GM21576 (cell line): Measurements from ENCODE around the gene PYGL.
"Not testable (repeated sequence)": the region's sequence is repeated elsewhere in the genome, so short reads cannot be mapped to it uniquely, and the experiment has no call there.

Experiments used
- ATAC-seq: cut with Tn5 transposase; IDR thresholded peaks from one replicate; pipeline ENCODE4 v1.9.1; 2021; ENCODE audit warnings: mild to moderate bottlenecking, moderate library complexity; ENCODE audit not compliant: unreplicated experiment

The PYGL gene

DNA sequence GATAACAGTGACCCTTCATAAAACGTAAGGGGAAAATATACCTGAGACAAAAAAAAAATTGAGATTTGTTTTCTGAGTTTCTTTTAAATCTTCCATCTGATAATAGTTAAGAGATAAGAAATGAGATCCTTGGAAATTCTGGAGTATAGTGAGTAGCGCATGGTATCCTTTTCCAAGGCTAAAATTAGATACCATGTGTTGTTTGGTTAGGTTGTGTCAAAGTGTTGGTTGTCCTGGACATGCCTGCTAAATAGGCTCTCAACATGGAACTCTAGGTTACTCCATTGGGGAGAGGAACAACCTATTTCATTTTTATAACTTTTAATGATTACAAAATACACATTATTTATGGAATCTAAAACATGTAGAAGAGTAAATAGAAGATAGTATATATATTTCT, 14.8 kb downstream of the PYGL start:
- ATAC-seq, result no peak

- ATAC-seq, result peak; percentile 49
Observed at GRCh38 chr14:50928002-50928635, 16.2 kb downstream of the PYGL start.

DNA sequence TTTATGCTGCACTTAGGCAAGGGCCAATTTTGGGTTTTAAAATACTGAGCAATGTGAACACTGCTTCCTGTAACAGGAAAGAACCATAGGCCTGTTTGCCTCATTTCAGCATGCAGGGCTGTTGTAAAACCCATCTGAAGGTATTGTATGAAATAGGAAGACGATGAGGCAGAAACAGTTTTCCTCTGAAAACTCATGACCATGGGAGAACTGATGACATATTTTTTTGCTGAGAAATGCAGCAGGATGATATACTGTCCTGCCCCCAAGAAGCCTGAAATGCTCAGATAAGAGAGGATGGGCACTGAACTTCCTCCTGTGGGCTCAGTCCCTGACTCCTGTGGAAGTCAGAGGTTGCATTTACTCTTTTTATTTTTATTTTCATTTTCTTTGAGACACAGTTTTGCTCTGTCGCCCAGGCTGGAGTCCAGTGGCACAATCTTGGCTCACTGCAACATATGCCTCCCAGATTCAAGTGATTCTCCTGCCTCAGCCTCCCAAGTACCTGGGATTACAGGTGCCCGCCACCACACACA, 17.4 kb downstream of the PYGL start:
- no peak for ATAC-seq

DNA sequence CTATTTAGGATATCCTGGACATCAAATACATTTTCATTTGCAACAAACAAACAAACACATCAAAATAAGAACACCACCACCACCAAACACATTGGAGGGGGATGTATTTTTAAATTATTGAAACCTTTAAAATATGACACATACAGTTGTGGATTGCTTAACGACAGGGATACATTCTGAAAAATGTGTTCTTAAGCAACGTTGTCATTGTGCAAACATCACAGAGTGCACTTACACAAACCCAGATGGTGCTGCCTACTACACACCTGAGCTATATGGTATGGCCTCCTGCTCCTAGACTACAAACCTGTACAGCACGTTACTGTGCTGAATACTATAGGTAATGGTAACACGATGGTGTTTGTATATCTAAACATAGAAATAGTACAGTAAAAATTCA, 19.4 kb downstream of the PYGL start:
- ATAC-seq, result no peak

DNA sequence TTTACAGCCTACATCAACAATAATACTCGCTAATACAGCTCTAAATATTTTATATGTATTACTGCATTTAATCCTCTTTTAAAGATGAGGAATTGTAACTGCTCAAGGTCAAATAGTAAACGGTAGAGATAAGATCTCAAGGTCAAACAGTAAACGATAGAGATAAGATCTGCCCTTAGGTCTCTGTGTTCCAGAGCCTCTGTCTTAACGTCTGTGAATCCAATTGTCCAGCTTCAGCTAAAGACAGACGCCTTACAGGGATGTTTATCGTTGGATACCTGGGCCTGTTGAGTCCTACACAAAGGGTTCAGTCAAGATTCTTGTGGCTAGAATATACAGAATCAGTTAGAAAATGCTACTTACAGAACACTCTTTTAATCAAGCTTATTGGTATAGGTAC, 20.0 kb downstream of the PYGL start:
- ATAC-seq, result no peak

DNA sequence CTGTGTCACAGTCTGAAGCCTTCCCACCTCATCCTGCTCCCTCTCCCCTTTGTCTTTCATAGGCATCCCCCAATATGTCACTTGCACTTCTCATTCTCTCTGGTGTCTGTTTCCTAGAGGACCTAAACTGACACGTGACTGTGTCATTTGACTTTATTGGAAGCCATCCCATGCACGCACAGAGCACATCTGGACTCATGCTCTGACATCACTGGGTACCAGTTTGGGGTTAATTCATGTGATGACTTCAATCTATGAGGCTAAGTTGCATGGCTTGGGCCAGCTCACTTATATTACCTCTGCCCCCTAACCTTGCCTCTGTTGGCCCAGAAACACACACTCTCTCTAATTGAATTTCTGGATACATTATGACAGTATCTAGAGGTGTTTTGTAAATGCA, 21.5 kb downstream of the PYGL start:
- ATAC-seq, result no peak

DNA sequence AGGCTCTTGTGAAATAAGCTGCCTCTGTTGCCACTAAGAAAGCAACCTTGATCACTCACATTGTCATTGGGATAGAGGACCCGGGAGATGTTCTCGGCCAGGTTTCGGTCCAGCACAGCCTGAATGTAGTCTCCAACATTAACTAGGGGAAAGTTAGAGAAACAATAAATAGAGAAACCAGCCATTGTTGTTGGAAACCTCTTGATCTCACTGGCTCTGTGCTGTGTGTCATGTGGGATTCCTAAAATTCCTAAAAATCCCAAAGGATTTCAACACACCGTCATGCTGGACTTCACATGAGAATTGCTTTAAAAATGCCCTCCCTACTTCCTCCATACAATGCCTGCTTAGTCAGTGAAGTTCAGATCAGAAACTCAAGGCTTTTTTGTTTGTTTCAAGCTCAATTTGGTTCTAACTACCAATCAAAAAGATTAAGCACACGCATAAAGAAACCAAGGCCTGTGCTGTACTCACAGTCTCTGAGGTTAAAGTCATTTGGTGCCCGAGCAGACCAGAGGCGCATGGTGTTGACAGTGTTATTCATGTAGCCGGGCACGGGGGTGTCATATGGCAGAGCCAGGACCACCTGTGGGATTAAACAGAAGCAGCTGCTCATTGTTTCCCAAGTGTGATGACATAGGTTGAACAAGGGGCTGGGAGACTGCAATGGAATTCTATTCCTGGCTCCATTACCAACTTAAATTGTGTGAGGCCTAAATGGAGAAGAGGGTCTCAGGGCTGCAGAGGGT, 23.6 kb downstream of the PYGL start:
- ATAC-seq, result no peak

GRCh38 chr14:50919524-50919923, 24.8 kb downstream of the PYGL start:
- ATAC-seq, result not testable (repeated sequence)

GRCh38 chr14:50917449-50917848, 26.8 kb downstream of the PYGL start:
- ATAC-seq, result no peak

DNA sequence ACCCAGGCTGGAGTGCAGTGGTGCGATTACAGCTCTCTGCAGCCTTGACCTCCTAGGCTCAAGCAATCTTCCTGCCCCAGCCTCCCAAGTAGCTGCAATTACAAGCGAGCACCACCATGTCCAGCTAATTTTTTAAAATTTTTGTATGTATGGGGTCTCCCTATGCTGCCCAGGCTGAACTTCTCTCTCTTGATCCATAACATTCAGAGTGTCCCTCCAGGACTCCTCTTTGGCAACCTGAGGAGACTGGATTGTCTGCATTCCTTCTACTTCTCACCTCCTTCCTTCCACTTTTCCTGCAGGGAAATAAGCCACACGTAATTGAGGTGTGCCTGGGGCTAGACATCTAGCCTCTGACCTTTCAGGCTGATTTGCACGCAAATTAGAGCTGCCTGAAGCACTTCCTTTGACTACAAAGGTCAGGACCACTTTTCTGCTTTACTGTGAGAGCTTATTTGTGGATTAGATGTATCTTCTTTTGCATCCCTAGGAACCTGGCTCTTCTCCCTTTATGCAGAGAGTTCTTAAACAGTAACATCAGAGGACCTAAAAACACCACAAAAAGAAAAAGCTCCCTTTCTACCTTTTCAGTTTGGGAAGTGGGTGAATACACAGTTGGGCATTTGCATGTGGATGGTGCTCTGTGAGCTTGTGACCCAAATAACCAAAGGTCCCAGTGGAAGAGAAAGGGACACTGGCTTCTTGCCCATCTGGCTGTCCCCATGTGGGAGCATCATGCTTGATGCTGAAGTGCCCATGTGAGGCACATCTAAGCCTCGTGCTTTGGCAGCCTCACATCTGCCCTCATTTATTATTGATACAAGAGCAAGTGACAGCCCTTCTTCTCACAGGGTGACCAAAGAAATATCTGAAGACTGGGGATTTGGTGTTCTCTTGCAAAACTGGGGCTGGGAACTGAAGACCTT, 33.5 kb downstream of the PYGL start:
- no peak for ATAC-seq

- no peak for ATAC-seq
Observed at GRCh38 chr14:50906326-50907065, 37.8 kb downstream of the PYGL start.

GRCh38 chr14:50904719-50905118, 39.6 kb downstream of the PYGL start:
- no peak for ATAC-seq

- ATAC-seq, result no peak
Observed at GRCh38 chr14:50901361-50901760, 42.9 kb downstream of the PYGL start.

DNA sequence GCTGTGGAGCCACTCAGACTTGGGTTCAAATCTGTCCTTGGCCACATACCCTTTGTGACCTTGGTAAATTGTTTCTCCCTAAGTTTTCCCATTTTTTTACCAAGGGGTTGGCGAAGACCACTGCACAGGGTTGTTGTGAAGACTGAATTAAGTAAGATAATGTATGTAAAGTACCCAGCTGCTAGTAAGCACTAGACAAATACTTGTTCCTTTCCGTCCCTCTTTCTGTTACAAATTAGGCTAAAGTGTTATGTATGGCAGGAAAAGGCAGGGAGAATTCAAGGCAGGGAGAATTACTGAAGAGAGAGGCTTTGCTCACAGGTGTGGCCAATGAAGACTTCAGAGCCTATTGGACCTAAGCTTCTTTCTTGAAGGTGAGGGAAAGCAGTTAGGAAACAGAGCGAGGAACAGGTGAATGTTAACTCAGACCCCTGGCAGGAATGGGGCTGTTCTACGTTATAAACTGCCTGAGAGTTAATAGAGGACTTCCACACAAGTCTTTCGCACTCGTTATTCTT, 46.6 kb downstream of the PYGL start:
- no peak for ATAC-seq

GRCh38 chr14:50897005-50897404, 47.3 kb downstream of the PYGL start:
- not testable (repeated sequence) for ATAC-seq

GRCh38 chr14:50896421-50896820, 47.9 kb downstream of the PYGL start:
- ATAC-seq, result not testable (repeated sequence)

DNA sequence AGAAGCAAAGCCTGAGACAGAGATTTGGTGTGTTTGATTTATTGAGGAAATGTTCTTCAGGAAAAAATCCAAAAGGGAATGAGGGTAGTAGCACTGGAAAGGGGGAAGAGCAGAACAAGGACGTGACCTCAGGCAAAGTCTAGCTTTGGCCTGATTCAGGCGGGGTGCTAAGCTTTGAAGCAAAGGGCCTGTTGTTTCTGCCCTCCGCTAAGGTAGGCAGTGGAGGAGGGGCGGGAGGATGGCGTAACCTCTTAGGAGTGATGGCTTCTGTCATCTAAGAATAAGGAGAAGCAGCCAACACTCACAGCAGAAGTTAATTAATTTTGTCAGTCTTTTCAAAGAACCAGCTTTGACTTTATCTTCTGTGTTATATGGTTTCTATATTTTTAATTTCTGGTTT, 52.0 kb downstream of the PYGL start:
- ATAC-seq, result no peak

- no peak for ATAC-seq
Observed at GRCh38 chr14:50887476-50887875, 56.8 kb downstream of the PYGL start.

DNA sequence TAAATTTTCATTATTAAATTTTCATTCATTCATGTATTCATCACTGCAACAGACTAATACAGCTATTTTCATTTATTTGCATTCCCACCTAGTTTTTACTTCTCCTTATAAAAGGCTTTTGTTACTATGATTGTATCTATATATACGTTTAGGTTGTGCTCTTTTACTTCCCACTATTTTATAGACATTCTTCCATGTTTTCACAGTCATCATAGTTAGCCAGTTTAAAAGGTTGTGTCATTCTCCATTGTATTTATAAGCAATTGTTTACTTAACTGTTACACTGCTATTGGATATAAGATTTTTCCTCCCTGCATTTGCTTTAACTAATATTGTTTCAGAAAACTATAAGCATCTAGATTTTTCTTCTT, 60.5 kb downstream of the PYGL start:
- no peak for ATAC-seq
